ENCODE results near the gene SLC51A.

SLC51A gene

GRCh38 chr3:196227629-196228493, 11.5 kb downstream of the SLC51A start:
- Histone ChIP-seq H3K27ac (ENCODE audit: low read depth, low read length) (no peak overlapping the region), H2BK5ac (ENCODE audit: low read depth, low read length, poor library complexity) (no peak overlapping the region), H2AK5ac (ENCODE audit: low read length) (no peak overlapping the region), H3K9me3 (ENCODE audit: insufficient read depth, low read depth, low read length) (no peaks in the 10 kb centered on the region), H3K9ac (ENCODE audit: low read length) (no peak overlapping the region), H3K18ac (ENCODE audit: low read length) (no peak overlapping the region), H4K8ac (ENCODE audit: low read depth, low read length) (no peak overlapping the region), H3K4ac (ENCODE audit: low read depth, low read length) (no peak overlapping the region), H3K27me3 (ENCODE audit: insufficient read depth, low read length) (no peaks in the 10 kb centered on the region), H4K91ac (ENCODE audit: low read depth, low read length) (no peak overlapping the region), H3K4me3 (ENCODE audit: low read depth, low read length) (no peak overlapping the region), H3K23ac (ENCODE audit: low read length) (no peak overlapping the region), H2BK12ac (ENCODE audit: low read length) (no peak overlapping the region), H2BK120ac (ENCODE audit: insufficient read depth, low read length, poor library complexity) (no peak overlapping the region), H3K36me3 (ENCODE audit: control insufficient read depth in 1 of 2, insufficient read depth in 2 of 2, low read length in 2 of 2) (no peaks in the 10 kb centered on the region), H3K4me1 (ENCODE audit: control insufficient read depth in 1 of 2, insufficient read depth in 2 of 2, low read length in 2 of 2) (no peaks in the 10 kb centered on the region), H3K14ac (ENCODE audit: low read length) (no peak overlapping the region), H2AFZ (ENCODE audit: insufficient read depth, low read length, poor library complexity) (no peak overlapping the region), H3K79me2 (ENCODE audit: control insufficient read depth, insufficient read depth, low read length, poor library complexity) (no peaks in the 10 kb centered on the region), H4K12ac (ENCODE audit: low read depth, low read length) (no peak overlapping the region), H3K79me1 (ENCODE audit: low read length) (no peaks in the 10 kb centered on the region), H3K4me2 (ENCODE audit: low read length) (no peak overlapping the region)
- WGBS (ENCODE audit: extremely low coverage, insufficient coverage, insufficient read length), result no CpG with 5 or more reads among the region's 24 CpGs
- no peak for DNase-seq

GRCh38 chr3:196232154-196232881, 16.0 kb downstream of the SLC51A start:
- H4K8ac ChIP-seq (ENCODE audit: low read depth, low read length), result no peak overlapping the region
- no CpG with 5 or more reads among the region's 12 CpGs for WGBS (ENCODE audit: extremely low coverage, insufficient coverage, insufficient read length)
- no peaks in the 10 kb centered on the region for H3K79me2 ChIP-seq (ENCODE audit: control insufficient read depth, insufficient read depth, low read length, poor library complexity)
- DNase-seq, result peak in 1 of 2 donors; percentile 12
- no peak overlapping the region for H3K9ac ChIP-seq (ENCODE audit: low read length)
- H2AK5ac ChIP-seq (ENCODE audit: low read length), result no peak overlapping the region
- H3K18ac ChIP-seq (ENCODE audit: low read length), result no peak overlapping the region
- no peak overlapping the region for H3K23ac ChIP-seq (ENCODE audit: low read length)
- H3K14ac ChIP-seq (ENCODE audit: low read length), result no peak overlapping the region
- H4K12ac ChIP-seq (ENCODE audit: low read depth, low read length), result no peak overlapping the region
- no peak overlapping the region for H2BK120ac ChIP-seq (ENCODE audit: insufficient read depth, low read length, poor library complexity)
- no peak overlapping the region for H3K4me2 ChIP-seq (ENCODE audit: low read length)
- no peak overlapping the region for H2BK12ac ChIP-seq (ENCODE audit: low read length)
- no peaks in the 10 kb centered on the region for H3K4me1 ChIP-seq (ENCODE audit: control insufficient read depth in 1 of 2, insufficient read depth in 2 of 2, low read length in 2 of 2)
- no peak overlapping the region for H2BK5ac ChIP-seq (ENCODE audit: low read depth, low read length, poor library complexity)
- H3K27ac ChIP-seq (ENCODE audit: low read depth, low read length), result no peak overlapping the region
- H3K4ac ChIP-seq (ENCODE audit: low read depth, low read length), result no peak overlapping the region
- no peaks in the 10 kb centered on the region for H3K9me3 ChIP-seq (ENCODE audit: insufficient read depth, low read depth, low read length)
- H2AFZ ChIP-seq (ENCODE audit: insufficient read depth, low read length, poor library complexity), result no peak overlapping the region
- no peak overlapping the region for H4K91ac ChIP-seq (ENCODE audit: low read depth, low read length)
- H3K4me3 ChIP-seq (ENCODE audit: low read depth, low read length), result no peak overlapping the region
- peaks cover 5 to 12% of the 10 kb centered on the region in 2 experiments for H3K36me3 ChIP-seq (ENCODE audit: control insufficient read depth in 1 of 2, insufficient read depth in 2 of 2, low read length in 2 of 2)
- H3K27me3 ChIP-seq (ENCODE audit: insufficient read depth, low read length), result no peaks in the 10 kb centered on the region
- H3K79me1 ChIP-seq (ENCODE audit: low read length), result no peaks in the 10 kb centered on the region

- H4K12ac ChIP-seq (ENCODE audit: low read depth, low read length), result no peak overlapping the region
- H2BK5ac ChIP-seq (ENCODE audit: low read depth, low read length, poor library complexity), result no peak overlapping the region
- peaks cover 5 to 15% of the 10 kb centered on the region in 2 experiments for H3K36me3 ChIP-seq (ENCODE audit: control insufficient read depth in 1 of 2, insufficient read depth in 2 of 2, low read length in 2 of 2)
- no peak overlapping the region for H4K8ac ChIP-seq (ENCODE audit: low read depth, low read length)
- DNase-seq, result no peak
- no peaks in the 10 kb centered on the region for H3K79me1 ChIP-seq (ENCODE audit: low read length)
- no peak overlapping the region for H2BK120ac ChIP-seq (ENCODE audit: insufficient read depth, low read length, poor library complexity)
- no peaks in the 10 kb centered on the region for H3K27me3 ChIP-seq (ENCODE audit: insufficient read depth, low read length)
- H3K9ac ChIP-seq (ENCODE audit: low read length), result no peak overlapping the region
- no peak overlapping the region for H3K27ac ChIP-seq (ENCODE audit: low read depth, low read length)
- no peak overlapping the region for H4K91ac ChIP-seq (ENCODE audit: low read depth, low read length)
- H3K4me2 ChIP-seq (ENCODE audit: low read length), result no peak overlapping the region
- no peak overlapping the region for H2AFZ ChIP-seq (ENCODE audit: insufficient read depth, low read length, poor library complexity)
- no peak overlapping the region for H2AK5ac ChIP-seq (ENCODE audit: low read length)
- H3K79me2 ChIP-seq (ENCODE audit: control insufficient read depth, insufficient read depth, low read length, poor library complexity), result no peaks in the 10 kb centered on the region
- H3K4me3 ChIP-seq (ENCODE audit: low read depth, low read length), result no peak overlapping the region
- no peak overlapping the region for H3K18ac ChIP-seq (ENCODE audit: low read length)
- no peak overlapping the region for H3K23ac ChIP-seq (ENCODE audit: low read length)
- no peak overlapping the region for H3K4ac ChIP-seq (ENCODE audit: low read depth, low read length)
- no peaks in the 10 kb centered on the region for H3K9me3 ChIP-seq (ENCODE audit: insufficient read depth, low read depth, low read length)
- H2BK12ac ChIP-seq (ENCODE audit: low read length), result no peak overlapping the region
- H3K14ac ChIP-seq (ENCODE audit: low read length), result no peak overlapping the region
- no peaks in the 10 kb centered on the region for H3K4me1 ChIP-seq (ENCODE audit: control insufficient read depth in 1 of 2, insufficient read depth in 2 of 2, low read length in 2 of 2)
- WGBS (ENCODE audit: extremely low coverage, insufficient coverage, insufficient read length), result no CpG with 5 or more reads among the region's 8 CpGs
Measured at GRCh38 chr3:196232882-196233251, 16.5 kb downstream of the SLC51A start.

GRCh38 chr3:196235452-196236122, 19.3 kb downstream of the SLC51A start:
- no peak overlapping the region for H4K8ac ChIP-seq (ENCODE audit: low read depth, low read length)
- peaks cover 11 to 24% of the 10 kb centered on the region in 2 experiments for H3K36me3 ChIP-seq (ENCODE audit: control insufficient read depth in 1 of 2, insufficient read depth in 2 of 2, low read length in 2 of 2)
- H3K27me3 ChIP-seq (ENCODE audit: insufficient read depth, low read length), result no peaks in the 10 kb centered on the region
- no peaks in the 10 kb centered on the region for H3K9me3 ChIP-seq (ENCODE audit: insufficient read depth, low read depth, low read length)
- H3K79me1 ChIP-seq (ENCODE audit: low read length), result no peaks in the 10 kb centered on the region
- DNase-seq, result no peak
- H3K18ac ChIP-seq (ENCODE audit: low read length), result no peak overlapping the region
- no peak overlapping the region for H2AK5ac ChIP-seq (ENCODE audit: low read length)
- H3K79me2 ChIP-seq (ENCODE audit: control insufficient read depth, insufficient read depth, low read length, poor library complexity), result no peaks in the 10 kb centered on the region
- no peaks in the 10 kb centered on the region for H3K4me1 ChIP-seq (ENCODE audit: control insufficient read depth in 1 of 2, insufficient read depth in 2 of 2, low read length in 2 of 2)
- WGBS (ENCODE audit: extremely low coverage, insufficient coverage, insufficient read length), result no CpG with 5 or more reads among the region's 12 CpGs
- H2BK5ac ChIP-seq (ENCODE audit: low read depth, low read length, poor library complexity), result no peak overlapping the region
- H3K4me2 ChIP-seq (ENCODE audit: low read length), result no peak overlapping the region
- H3K4ac ChIP-seq (ENCODE audit: low read depth, low read length), result no peak overlapping the region
- no peak overlapping the region for H3K14ac ChIP-seq (ENCODE audit: low read length)
- no peak overlapping the region for H4K12ac ChIP-seq (ENCODE audit: low read depth, low read length)
- H2BK12ac ChIP-seq (ENCODE audit: low read length), result no peak overlapping the region
- no peak overlapping the region for H3K9ac ChIP-seq (ENCODE audit: low read length)
- no peak overlapping the region for H3K27ac ChIP-seq (ENCODE audit: low read depth, low read length)
- no peak overlapping the region for H4K91ac ChIP-seq (ENCODE audit: low read depth, low read length)
- H2AFZ ChIP-seq (ENCODE audit: insufficient read depth, low read length, poor library complexity), result no peak overlapping the region
- H2BK120ac ChIP-seq (ENCODE audit: insufficient read depth, low read length, poor library complexity), result no peak overlapping the region
- no peak overlapping the region for H3K4me3 ChIP-seq (ENCODE audit: low read depth, low read length)
- no peak overlapping the region for H3K23ac ChIP-seq (ENCODE audit: low read length)

Data from trophoblast cell (in vitro differentiated cells and primary cell).